PFSK-1 (cell line): ENCODE results near the gene C1QTNF1.

Source experiments
- FOXP2 ChIP-seq: optimal IDR thresholded peaks from 2 replicates; pipeline ENCODE3; 2011; ENCODE audit warnings: borderline replicate concordance, control low read depth, inconsistent platforms; ENCODE audit not compliant: insufficient read depth; ENCODE audit errors: extremely low read length, extremely low read depth
- POLR2AphosphoS5 ChIP-seq: IDR thresholded peaks from 2 replicates; pipeline ENCODE4 v1.6.1; 2012; ENCODE audit warnings: low read depth, mild to moderate bottlenecking, control low read depth, low read length, moderate library complexity
- SIN3A ChIP-seq: IDR thresholded peaks from 2 replicates; pipeline ENCODE4 v1.6.1; 2012; ENCODE audit warnings: mild to moderate bottlenecking, low read length, moderate library complexity, borderline replicate concordance; ENCODE audit not compliant: insufficient read depth
- TAF1 ChIP-seq: IDR thresholded peaks from 2 replicates; pipeline ENCODE4 v1.6.1; 2012; ENCODE audit warnings: low read length, control low read depth, borderline replicate concordance; ENCODE audit not compliant: insufficient read depth
- TF ChIP-seq, protein P1 (sequence below), 2 experiments: IDR thresholded peaks; 2 replicates each; pipeline versions ENCODE4 v1.6.1 to v1.8.0; 2011 to 2012; ENCODE audit warnings: low read depth in 2 of 2, low read length in 2 of 2, control low read depth in 1 of 2, inconsistent platforms in 1 of 2, mild to moderate bottlenecking in 1 of 2, moderate library complexity in 1 of 2; ENCODE audit not compliant: insufficient read depth in 1 of 2

The C1QTNF1 gene

DNA sequence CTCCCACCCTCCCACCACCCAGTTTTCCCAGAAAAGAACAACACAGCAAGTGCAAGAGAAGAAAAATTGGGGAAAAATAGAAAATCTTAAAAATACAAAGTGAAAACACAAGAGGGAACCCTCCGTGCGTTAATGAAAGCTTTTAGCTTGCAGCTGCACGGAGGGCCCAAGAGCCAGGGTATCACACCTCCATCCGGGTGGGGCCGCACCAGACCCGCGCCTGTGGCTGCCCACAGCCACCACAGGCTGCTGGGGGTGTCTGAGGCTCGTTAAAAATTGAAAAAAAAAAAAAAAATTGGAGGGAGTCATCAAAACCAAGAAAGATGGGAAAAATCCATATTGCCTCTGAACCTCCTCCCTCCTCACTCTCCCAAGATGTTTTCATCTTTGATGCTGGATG lies 69.3 kb downstream of the C1QTNF1 start:
- TF ChIP-seq FOXP2: no peak
- no peak for TF ChIP-seq TAF1

GRCh38 chr17:79094261-79094660 lies 70.3 kb downstream of the C1QTNF1 start:
- TF ChIP-seq TAF1: no peak

DNA sequence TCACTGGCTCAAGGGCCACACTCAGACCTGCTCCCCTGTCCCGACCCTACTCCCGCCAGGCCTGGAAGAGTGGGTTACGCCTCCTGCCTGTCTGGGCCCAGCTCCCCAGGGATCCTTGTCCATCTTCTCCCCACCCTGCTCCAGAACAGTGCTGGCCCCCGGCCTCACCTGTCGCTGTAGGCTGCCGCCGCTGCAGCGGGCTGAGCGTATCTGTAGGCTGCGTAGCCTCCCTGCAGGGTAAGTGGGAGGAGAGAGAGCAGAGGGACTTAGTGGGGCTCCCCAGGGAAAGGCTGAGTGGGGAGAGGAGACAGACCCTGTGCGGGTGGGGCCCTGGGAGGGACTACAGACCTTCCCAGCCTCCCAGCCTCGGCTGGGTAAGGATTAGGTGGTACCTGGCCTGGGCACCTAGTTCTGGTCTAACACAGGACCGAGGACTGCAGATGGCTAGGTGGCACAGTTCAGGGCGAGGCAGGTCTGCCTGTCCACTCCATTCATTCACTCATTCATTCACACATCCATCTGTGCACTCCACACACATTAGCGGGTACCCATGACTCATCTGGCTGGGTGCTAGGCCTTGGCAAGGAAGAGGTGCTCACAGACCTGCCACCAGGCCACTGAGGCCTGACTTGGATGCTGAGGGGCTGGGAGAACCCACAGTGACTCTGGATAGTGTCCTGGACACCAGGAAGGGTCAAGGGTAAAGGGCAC lies 71.5 kb downstream of the C1QTNF1 start:
- TF ChIP-seq FOXP2 (no peak), SIN3A (no peak), TAF1 (no peak), POLR2AphosphoS5 (no peak)
- TF ChIP-seq, protein P1, sequence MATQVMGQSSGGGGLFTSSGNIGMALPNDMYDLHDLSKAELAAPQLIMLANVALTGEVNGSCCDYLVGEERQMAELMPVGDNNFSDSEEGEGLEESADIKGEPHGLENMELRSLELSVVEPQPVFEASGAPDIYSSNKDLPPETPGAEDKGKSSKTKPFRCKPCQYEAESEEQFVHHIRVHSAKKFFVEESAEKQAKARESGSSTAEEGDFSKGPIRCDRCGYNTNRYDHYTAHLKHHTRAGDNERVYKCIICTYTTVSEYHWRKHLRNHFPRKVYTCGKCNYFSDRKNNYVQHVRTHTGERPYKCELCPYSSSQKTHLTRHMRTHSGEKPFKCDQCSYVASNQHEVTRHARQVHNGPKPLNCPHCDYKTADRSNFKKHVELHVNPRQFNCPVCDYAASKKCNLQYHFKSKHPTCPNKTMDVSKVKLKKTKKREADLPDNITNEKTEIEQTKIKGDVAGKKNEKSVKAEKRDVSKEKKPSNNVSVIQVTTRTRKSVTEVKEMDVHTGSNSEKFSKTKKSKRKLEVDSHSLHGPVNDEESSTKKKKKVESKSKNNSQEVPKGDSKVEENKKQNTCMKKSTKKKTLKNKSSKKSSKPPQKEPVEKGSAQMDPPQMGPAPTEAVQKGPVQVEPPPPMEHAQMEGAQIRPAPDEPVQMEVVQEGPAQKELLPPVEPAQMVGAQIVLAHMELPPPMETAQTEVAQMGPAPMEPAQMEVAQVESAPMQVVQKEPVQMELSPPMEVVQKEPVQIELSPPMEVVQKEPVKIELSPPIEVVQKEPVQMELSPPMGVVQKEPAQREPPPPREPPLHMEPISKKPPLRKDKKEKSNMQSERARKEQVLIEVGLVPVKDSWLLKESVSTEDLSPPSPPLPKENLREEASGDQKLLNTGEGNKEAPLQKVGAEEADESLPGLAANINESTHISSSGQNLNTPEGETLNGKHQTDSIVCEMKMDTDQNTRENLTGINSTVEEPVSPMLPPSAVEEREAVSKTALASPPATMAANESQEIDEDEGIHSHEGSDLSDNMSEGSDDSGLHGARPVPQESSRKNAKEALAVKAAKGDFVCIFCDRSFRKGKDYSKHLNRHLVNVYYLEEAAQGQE (IDR thresholded peaks at IDR 0.05; ENCODE audit: insufficient read depth in 1 of 2, low read depth in 2 of 2, low read length in 2 of 2): no peak

GRCh38 chr17:79096477-79096876 lies 72.5 kb downstream of the C1QTNF1 start:
- TF ChIP-seq, protein P1 (IDR thresholded peaks at IDR 0.05; ENCODE audit: insufficient read depth in 1 of 2, low read depth in 2 of 2, low read length in 2 of 2): no peak
- no peak for TF ChIP-seq POLR2AphosphoS5
- TF ChIP-seq SIN3A: no peak
- no peak for TF ChIP-seq TAF1
- no peak for TF ChIP-seq FOXP2

GRCh38 chr17:79097226-79098055 lies 73.5 kb downstream of the C1QTNF1 start:
- TF ChIP-seq TAF1 (no peak), FOXP2 (no peak), SIN3A (no peak), POLR2AphosphoS5 (no peak)
- TF ChIP-seq, protein P1 (IDR thresholded peaks at IDR 0.05; ENCODE audit: insufficient read depth in 1 of 2, low read depth in 2 of 2, low read length in 2 of 2): no peak

GRCh38 chr17:79098282-79098867 lies 74.4 kb downstream of the C1QTNF1 start:
- no peak for TF ChIP-seq TAF1
- TF ChIP-seq, protein P1 (IDR thresholded peaks at IDR 0.05; ENCODE audit: insufficient read depth in 1 of 2, low read depth in 2 of 2, low read length in 2 of 2): no peak
- TF ChIP-seq POLR2AphosphoS5: no peak
- no peak for TF ChIP-seq SIN3A
